ENCODE data around the gene GABRD. TPM values are rescaled to one million over a fixed set of nuclear protein-coding genes. Genes with fewer than 3 reads are reported as not detected.

GABRD gene
- total RNA-seq, 1 donor: not detected

GRCh38 chr1:2065699-2066098 is 46.6 kb downstream of the GABRD start:
- no peak overlapping the region for H3K4me2 ChIP-seq (ENCODE audit: insufficient read depth, low read length)
- no peaks in the 10 kb centered on the region for H3K4me1 ChIP-seq (ENCODE audit: insufficient read depth, low read length)
- H3K27me3 ChIP-seq (ENCODE audit: insufficient read depth, low read length): peaks cover 2% of the 10 kb centered on the region
- no peaks in the 10 kb centered on the region for H3K9me3 ChIP-seq (ENCODE audit: low read depth, low read length)
- H3K27ac ChIP-seq (ENCODE audit: low read depth, low read length): no peak overlapping the region
- no peaks in the 10 kb centered on the region for H3K79me2 ChIP-seq (ENCODE audit: insufficient read depth, low read length)
- H4K20me1 ChIP-seq (ENCODE audit: insufficient read depth, low read length): no peaks in the 10 kb centered on the region
- no peak overlapping the region for H2AFZ ChIP-seq (ENCODE audit: low read length)
- no peak for DNase-seq (ENCODE audit: insufficient read length, low spot score, missing footprints)
- no peaks in the 10 kb centered on the region for H3K36me3 ChIP-seq (ENCODE audit: insufficient read depth, low read length)
- TF ChIP-seq CTCF (IDR thresholded peaks at IDR 0.05; ENCODE audit: extremely low read depth, low read depth, low read length): no peak
- H3K4me3 ChIP-seq (ENCODE audit: insufficient read depth, low read length): no peak overlapping the region

- no peaks in the 10 kb centered on the region for H4K20me1 ChIP-seq (ENCODE audit: insufficient read depth, low read length)
- no peaks in the 10 kb centered on the region for H3K9me3 ChIP-seq (ENCODE audit: low read depth, low read length)
- no peak overlapping the region for H3K4me2 ChIP-seq (ENCODE audit: insufficient read depth, low read length)
- no peak overlapping the region for H2AFZ ChIP-seq (ENCODE audit: low read length)
- no peak for TF ChIP-seq CTCF (IDR thresholded peaks at IDR 0.05; ENCODE audit: extremely low read depth, low read depth, low read length)
- H3K4me1 ChIP-seq (ENCODE audit: insufficient read depth, low read length): no peaks in the 10 kb centered on the region
- H3K27ac ChIP-seq (ENCODE audit: low read depth, low read length): no peak overlapping the region
- no peak for DNase-seq (ENCODE audit: insufficient read length, low spot score, missing footprints)
- no peak overlapping the region for H3K4me3 ChIP-seq (ENCODE audit: insufficient read depth, low read length)
- H3K27me3 ChIP-seq (ENCODE audit: insufficient read depth, low read length): peaks cover 10% of the 10 kb centered on the region
- no peaks in the 10 kb centered on the region for H3K79me2 ChIP-seq (ENCODE audit: insufficient read depth, low read length)
- H3K36me3 ChIP-seq (ENCODE audit: insufficient read depth, low read length): no peaks in the 10 kb centered on the region
Measured at GRCh38 chr1:2067393-2067792, 48.2 kb downstream of the GABRD start.

- no peak overlapping the region for H2AFZ ChIP-seq (ENCODE audit: low read length)
- TF ChIP-seq CTCF (IDR thresholded peaks at IDR 0.05; ENCODE audit: extremely low read depth, low read depth, low read length): no peak
- H3K27ac ChIP-seq (ENCODE audit: low read depth, low read length): no peak overlapping the region
- H3K4me1 ChIP-seq (ENCODE audit: insufficient read depth, low read length): no peaks in the 10 kb centered on the region
- no peaks in the 10 kb centered on the region for H4K20me1 ChIP-seq (ENCODE audit: insufficient read depth, low read length)
- no peaks in the 10 kb centered on the region for H3K79me2 ChIP-seq (ENCODE audit: insufficient read depth, low read length)
- H3K36me3 ChIP-seq (ENCODE audit: insufficient read depth, low read length): no peaks in the 10 kb centered on the region
- no peaks in the 10 kb centered on the region for H3K9me3 ChIP-seq (ENCODE audit: low read depth, low read length)
- no peak overlapping the region for H3K4me2 ChIP-seq (ENCODE audit: insufficient read depth, low read length)
- DNase-seq (ENCODE audit: insufficient read length, low spot score, missing footprints): no peak
- H3K27me3 ChIP-seq (ENCODE audit: insufficient read depth, low read length): peaks cover 10% of the 10 kb centered on the region
- H3K4me3 ChIP-seq (ENCODE audit: insufficient read depth, low read length): no peak overlapping the region
Measured at GRCh38 chr1:2067981-2068380, 48.8 kb downstream of the GABRD start.

GRCh38 chr1:2068951-2069350 is 49.8 kb downstream of the GABRD start:
- no peak overlapping the region for H3K4me2 ChIP-seq (ENCODE audit: insufficient read depth, low read length)
- no peaks in the 10 kb centered on the region for H3K4me1 ChIP-seq (ENCODE audit: insufficient read depth, low read length)
- no peaks in the 10 kb centered on the region for H3K36me3 ChIP-seq (ENCODE audit: insufficient read depth, low read length)
- peaks cover 10% of the 10 kb centered on the region for H3K27me3 ChIP-seq (ENCODE audit: insufficient read depth, low read length)
- H4K20me1 ChIP-seq (ENCODE audit: insufficient read depth, low read length): no peaks in the 10 kb centered on the region
- no peak overlapping the region for H3K27ac ChIP-seq (ENCODE audit: low read depth, low read length)
- H2AFZ ChIP-seq (ENCODE audit: low read length): no peak overlapping the region
- TF ChIP-seq CTCF (IDR thresholded peaks at IDR 0.05; ENCODE audit: extremely low read depth, low read depth, low read length): no peak
- no peak for DNase-seq (ENCODE audit: insufficient read length, low spot score, missing footprints)
- no peak overlapping the region for H3K4me3 ChIP-seq (ENCODE audit: insufficient read depth, low read length)
- H3K79me2 ChIP-seq (ENCODE audit: insufficient read depth, low read length): no peaks in the 10 kb centered on the region
- H3K9me3 ChIP-seq (ENCODE audit: low read depth, low read length): no peaks in the 10 kb centered on the region

All from osteoblast (primary cell).